Transverse colon (tissue), 4 donors: Measurements from ENCODE around the gene MYBL2. TPM values are rescaled to one million over a fixed set of nuclear protein-coding genes. Genes with fewer than 3 reads are reported as not detected.

ENCODE experiments used
- DNase-seq: peaks from one replicate; pipeline ENCODE4 v3.0.0-alpha.2; 2019
- H3K27ac ChIP-seq, 4 donors: fragments of 200-600 bp; sonication (generic); 2 replicates each; pipeline ENCODE4 v1.5.1; 2016 to 2018; ENCODE audit warnings: inconsistent platforms in 4 of 4
- H3K27me3 ChIP-seq: fragments of 200-600 bp; sonication (generic); 2 replicates; pipeline ENCODE4 v1.5.1; 2017; ENCODE audit warnings: inconsistent platforms
- H3K36me3 ChIP-seq, 4 donors: fragments of 200-600 bp; sonication (generic); 2 replicates each; pipeline ENCODE4 v1.5.1; 2017 to 2019; ENCODE audit warnings: inconsistent platforms in 4 of 4
- H3K4me1 ChIP-seq, 4 donors: fragments of 200-600 bp; sonication (generic); 2 replicates each; pipeline ENCODE4 v1.5.1; 2017 to 2020; ENCODE audit warnings: inconsistent platforms in 4 of 4
- H3K4me3 ChIP-seq, 4 donors: fragments of 200-600 bp; sonication (generic); 1 replicate in 1 of 4; 2 replicates in 3 of 4; pipeline versions ENCODE4 v1.5.1 to v1.6.1; 2017 to 2019; ENCODE audit warnings: inconsistent platforms in 4 of 4
- H3K9me3 ChIP-seq, 2 donors: fragments of 200-600 bp; sonication (generic); 2 replicates each; pipeline ENCODE4 v1.5.1; 2017 to 2019; ENCODE audit warnings: inconsistent platforms in 2 of 2
- CTCF ChIP-seq, 5 experiments: fragments of 200-600 bp in 3 of 5; fragments of 450-650 bp in 2 of 5; sonication (generic) in 3 of 5; IDR thresholded peaks; 1 replicate in 2 of 5; 2 replicates in 3 of 5; pipeline ENCODE4 v1.5.1; 2016 to 2017; ENCODE audit warnings: antibody characterized with exemption in 5 of 5, inconsistent platforms in 3 of 5, mild to moderate bottlenecking in 2 of 5, moderate library complexity in 1 of 5
- EP300 ChIP-seq: sonication (generic); formaldehyde crosslinking; IDR thresholded peaks from one replicate; pipeline ENCODE4 v1.6.1; 2017; ENCODE audit warnings: antibody characterized with exemption, low read depth
- POLR2A ChIP-seq: fragments of 450-650 bp; IDR thresholded peaks from one replicate; pipeline ENCODE4 v1.6.1; 2016; ENCODE audit warnings: antibody characterized with exemption, mild to moderate bottlenecking, moderate library complexity
- POLR2AphosphoS5 ChIP-seq, 3 donors: sonication (generic); formaldehyde crosslinking; IDR thresholded peaks; one replicate each; pipeline ENCODE4 v1.6.1; 2016; ENCODE audit warnings: antibody characterized with exemption in 3 of 3
- WGBS, 2 donors: methylation state at CpG; one replicate each; pipeline ENCODE4 v1.1.5; 2018; ENCODE audit warnings: low coverage in 1 of 2; 5-methylcytosine and 5-hydroxymethylcytosine counted together
- in situ Hi-C, 4 donors: fragments of 200-750 bp; cut with MboI; loops; one replicate each; pipeline versions ENCODE4 v1.15.0 to v1.15.1; 2017; ENCODE audit warnings: low sequenced_read_pairs in 3 of 4, low pct_ligation_motif_present in 1 of 4, low pct_unique_long_range_greater_than_20kb in 1 of 4
- intact Hi-C: fragments of 100-400 bp; cut with DNase I; formaldehyde crosslinking; loops from one replicate; pipeline ENCODE4 v1.15.1; 2023; ENCODE audit warnings: low total_unique reads
- total RNA-seq, 4 donors: library from RNA; depleted of rRNA; stranded (reverse); fragments of >200 nt; gene quantifications; one replicate each; pipeline ENCODE4 v1.1.0, GENCODE V29; 2016

MYBL2 gene
- total RNA-seq, 4 donors from 2014 or later: 1.1 to 134 (median 2.2) TPM

GRCh38 chr20:43658723-43659419, 8.0 kb upstream of the MYBL2 start:
- TF ChIP-seq POLR2A (no peak), POLR2AphosphoS5 (IDR thresholded peaks at IDR 0.05) (no peak), EP300 (no peak), CTCF (IDR thresholded peaks at IDR 0.05) (no peak)
- DNase-seq: no peak
- 81 to 91% methylated on average over 3 to 6 of the region's 6 CpGs for WGBS, 2 donors
- Histone ChIP-seq H3K4me1 (peaks cover 0 to 17% (median 8%) of the 10 kb centered on the region in 4 donors), H3K36me3 (no peaks in the 10 kb centered on the region), H3K9me3 (no peaks in the 10 kb centered on the region), H3K27ac (no peak overlapping the region), H3K4me3 (no peak overlapping the region), H3K27me3 (no peaks in the 10 kb centered on the region)
- in situ Hi-C loops (no loop called here), intact Hi-C loops (no loop called here)

GRCh38 chr20:43662943-43663655, 3.8 kb upstream of the MYBL2 start:
- Histone ChIP-seq H3K9me3 (no peaks in the 10 kb centered on the region), H3K4me3 (no peak overlapping the region), H3K27me3 (peaks cover 18% of the 10 kb centered on the region), H3K36me3 (no peaks in the 10 kb centered on the region), H3K4me1 (peaks cover 0 to 26% (median 18%) of the 10 kb centered on the region in 4 donors), H3K27ac (peak overlapping the region in 2 of 4 donors; percentile 3 to 12)
- peak; percentile 28 for DNase-seq
- intact Hi-C loops (no loop called here), in situ Hi-C loops (no loop called here)
- TF ChIP-seq POLR2AphosphoS5 (IDR thresholded peaks at IDR 0.05): no peak
- no peak for TF ChIP-seq CTCF (IDR thresholded peaks at IDR 0.05)
- TF ChIP-seq POLR2A: no peak
- 39% methylated on average over 2 of the region's 2 CpGs; no CpG with 5 or more reads in 1 of the 2 donors for WGBS, 2 donors

GRCh38 chr20:43665466-43666176, 1.3 kb upstream of the MYBL2 start:
- Histone ChIP-seq H3K27ac (no peak overlapping the region), H3K4me1 (peaks cover 0 to 24% (median 18%) of the 10 kb centered on the region in 4 donors), H3K4me3 (no peak overlapping the region), H3K27me3 (peaks cover 31% of the 10 kb centered on the region), H3K36me3 (no peaks in the 10 kb centered on the region), H3K9me3 (no peaks in the 10 kb centered on the region)
- WGBS, 2 donors: 61 to 76% methylated on average over 3 to 6 of the region's 6 CpGs
- intact Hi-C loops (no loop called here), in situ Hi-C loops (no loop called here)
- TF ChIP-seq POLR2AphosphoS5 (IDR thresholded peaks at IDR 0.05) (no peak), CTCF (IDR thresholded peaks at IDR 0.05) (no peak), POLR2A (no peak), EP300 (no peak)
- no peak for DNase-seq
